HUES48 (cell line): ENCODE data around the gene AOAH.

Source experiments
- H3K27ac ChIP-seq: one replicate; pipeline ENCODE4 v1.7.0; 2013; ENCODE audit warnings: low read depth, low read length, inconsistent platforms
- H3K27me3 ChIP-seq: 2 replicates; pipeline ENCODE4 v1.6.1; 2013; ENCODE audit warnings: mild to moderate bottlenecking, low read length; ENCODE audit not compliant: control insufficient read depth, insufficient read depth
- H3K36me3 ChIP-seq: 2 replicates; pipeline ENCODE4 v1.6.1; 2013; ENCODE audit warnings: low read length; ENCODE audit not compliant: control insufficient read depth, insufficient read depth
- H3K4me1 ChIP-seq: 2 replicates; pipeline ENCODE4 v1.6.1; 2013; ENCODE audit warnings: mild to moderate bottlenecking, low read length; ENCODE audit not compliant: control insufficient read depth, insufficient read depth
- H3K4me3 ChIP-seq: 2 replicates; pipeline ENCODE4 v1.5.1; 2013; ENCODE audit warnings: mild to moderate bottlenecking, low read depth, low read length
- H3K9ac ChIP-seq: 2 replicates; pipeline ENCODE4 v1.6.1; 2013; ENCODE audit warnings: mild to moderate bottlenecking, low read depth, low read length, moderate library complexity
- H3K9me3 ChIP-seq: 2 replicates; pipeline ENCODE4 v1.6.1; 2013; ENCODE audit warnings: low read length; ENCODE audit not compliant: control insufficient read depth, insufficient read depth

AOAH gene

DNA sequence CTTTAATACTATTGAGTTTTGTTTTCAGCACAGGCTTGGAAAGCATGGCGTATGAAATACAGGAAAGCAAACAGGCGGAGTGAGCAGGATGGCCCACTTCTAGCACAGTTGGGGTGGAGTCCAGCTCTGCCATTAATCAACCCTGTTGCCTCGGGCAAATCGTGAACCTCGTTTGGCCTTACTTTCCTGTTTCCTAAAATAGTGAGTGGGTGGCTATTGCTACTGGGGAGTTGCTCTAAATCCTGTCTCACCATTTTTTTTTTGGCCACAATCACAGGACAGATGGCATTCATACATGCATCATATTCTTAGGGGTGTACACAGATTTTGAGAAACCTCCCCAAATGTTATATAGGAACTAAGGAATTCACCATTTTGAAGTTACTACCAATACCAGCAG is 176.9 kb downstream of the AOAH start:
- Histone ChIP-seq H3K9ac (no peak overlapping the region), H3K9me3 (no peaks in the 10 kb centered on the region), H3K36me3 (no peaks in the 10 kb centered on the region), H3K4me1 (peaks cover 4% of the 10 kb centered on the region; the same call in 1 of the 2 replicates), H3K27ac (no peak overlapping the region), H3K27me3 (no peaks in the 10 kb centered on the region), H3K4me3 (no peak overlapping the region)

DNA sequence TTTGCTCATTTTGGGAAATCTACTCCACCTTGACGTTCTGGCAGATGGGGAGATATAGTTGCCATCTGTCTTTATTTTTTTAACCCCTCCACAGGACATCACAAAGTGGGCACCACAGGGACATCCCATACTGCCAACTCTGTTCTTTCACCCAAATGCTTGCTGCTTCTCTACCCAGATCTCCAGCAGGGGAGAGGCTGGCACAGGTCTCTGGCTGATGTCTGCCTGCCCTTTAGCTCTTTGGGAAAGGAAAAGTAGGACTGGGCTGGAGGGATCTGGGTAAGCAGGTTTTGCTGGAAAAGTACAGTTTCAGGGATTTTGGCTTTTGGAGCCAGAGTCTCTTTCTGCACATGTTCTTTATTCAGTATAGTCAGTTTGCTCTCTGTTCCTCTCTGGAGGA is 178.0 kb downstream of the AOAH start:
- Histone ChIP-seq H3K9me3 (no peaks in the 10 kb centered on the region), H3K36me3 (no peaks in the 10 kb centered on the region), H3K27ac (no peak overlapping the region), H3K27me3 (no peaks in the 10 kb centered on the region), H3K4me1 (peaks cover 4% of the 10 kb centered on the region; the same call in 1 of the 2 replicates), H3K9ac (no peak overlapping the region), H3K4me3 (no peak overlapping the region)

GRCh38 chr7:36545291-36545690 is 179.0 kb downstream of the AOAH start:
- Histone ChIP-seq H3K9me3 (no peaks in the 10 kb centered on the region), H3K27me3 (no peaks in the 10 kb centered on the region), H3K27ac (no peak overlapping the region), H3K4me3 (no peak overlapping the region), H3K9ac (no peak overlapping the region), H3K36me3 (no peaks in the 10 kb centered on the region), H3K4me1 (peaks cover 4% of the 10 kb centered on the region; the same call in 1 of the 2 replicates)

- Histone ChIP-seq H3K27me3 (no peaks in the 10 kb centered on the region; the same call in 1 of the 2 replicates), H3K27ac (no peak overlapping the region), H3K4me1 (no peaks in the 10 kb centered on the region), H3K9ac (no peak overlapping the region), H3K4me3 (no peak overlapping the region), H3K36me3 (no peaks in the 10 kb centered on the region), H3K9me3 (no peaks in the 10 kb centered on the region)
Observed at GRCh38 chr7:36538126-36538525, 186.2 kb downstream of the AOAH start.

DNA sequence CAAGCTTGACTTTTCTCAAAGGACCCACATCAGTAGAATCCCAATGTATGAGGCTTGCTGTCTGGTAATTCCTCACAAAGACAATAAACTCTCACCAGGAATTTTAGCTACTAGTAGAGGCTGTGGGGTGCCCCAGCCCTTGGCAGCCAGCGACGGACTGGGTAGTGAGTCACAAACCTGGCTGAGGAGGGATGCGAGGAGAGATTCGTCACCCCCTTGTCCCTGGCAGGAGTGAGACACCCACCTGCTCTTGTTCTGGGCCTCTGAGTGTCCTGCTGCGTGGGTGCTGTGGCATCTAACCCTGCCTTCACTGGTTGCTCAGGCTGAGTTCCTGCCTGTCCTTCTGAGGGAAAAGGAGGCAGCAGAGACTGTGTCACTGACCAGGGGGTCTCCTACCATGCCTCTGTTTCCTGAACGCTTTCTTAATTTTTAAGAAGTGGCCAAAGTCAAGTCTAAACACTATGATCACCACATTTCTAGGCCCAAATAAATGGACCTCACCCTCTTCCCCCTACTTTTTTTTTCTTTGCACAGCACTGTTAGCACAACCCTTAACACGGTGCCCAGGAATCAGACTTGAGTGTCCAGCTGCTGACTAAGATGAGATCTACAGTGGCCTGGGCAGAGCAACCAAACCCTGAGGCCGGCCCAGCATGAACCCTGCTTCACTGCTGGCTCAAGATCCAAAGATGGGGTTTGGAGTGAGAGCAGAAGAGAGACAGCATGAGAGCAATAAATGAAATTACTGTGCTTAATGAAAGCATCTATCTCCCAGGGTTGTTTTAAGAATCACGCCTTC is 188.2 kb downstream of the AOAH start:
- Histone ChIP-seq H3K27me3 (no peaks in the 10 kb centered on the region; the same call in 1 of the 2 replicates), H3K9ac (no peak overlapping the region), H3K36me3 (no peaks in the 10 kb centered on the region), H3K4me1 (no peaks in the 10 kb centered on the region), H3K4me3 (no peak overlapping the region), H3K9me3 (no peaks in the 10 kb centered on the region), H3K27ac (no peak overlapping the region)

DNA sequence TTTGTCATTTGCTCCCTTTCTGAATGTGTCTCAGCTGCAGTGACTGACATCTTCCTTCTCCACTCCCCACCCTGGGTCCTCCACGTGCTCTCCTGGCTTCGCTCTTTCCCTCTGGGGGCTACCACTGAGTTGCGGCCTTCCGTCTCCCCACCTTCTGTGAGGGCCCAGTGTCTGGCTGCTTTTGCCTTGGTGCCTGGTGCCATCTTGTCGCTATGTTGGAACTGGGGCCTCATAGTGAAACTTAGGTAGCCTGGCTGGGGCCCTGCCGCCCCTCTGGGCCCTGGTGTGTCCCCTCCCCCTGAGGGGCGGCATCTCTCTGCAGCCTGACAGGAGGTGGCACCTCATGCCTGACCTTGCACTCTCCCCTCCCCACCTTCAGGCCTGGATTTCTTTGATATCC is 190.6 kb downstream of the AOAH start:
- no peaks in the 10 kb centered on the region for H3K9me3 ChIP-seq
- no peaks in the 10 kb centered on the region; the same call in 1 of the 2 replicates for H3K27me3 ChIP-seq
- no peak overlapping the region for H3K9ac ChIP-seq
- H3K36me3 ChIP-seq: no peaks in the 10 kb centered on the region
- H3K4me3 ChIP-seq: no peak overlapping the region
- H3K27ac ChIP-seq: no peak overlapping the region
- no peaks in the 10 kb centered on the region for H3K4me1 ChIP-seq

- Histone ChIP-seq H3K27ac (no peak overlapping the region), H3K9ac (no peak overlapping the region), H3K36me3 (no peaks in the 10 kb centered on the region), H3K4me1 (no peaks in the 10 kb centered on the region), H3K9me3 (no peaks in the 10 kb centered on the region), H3K4me3 (no peak overlapping the region), H3K27me3 (no peaks in the 10 kb centered on the region; the same call in 1 of the 2 replicates)
Observed at GRCh38 chr7:36532981-36533499, 191.3 kb downstream of the AOAH start.

- Histone ChIP-seq H3K36me3 (no peaks in the 10 kb centered on the region), H3K9me3 (no peaks in the 10 kb centered on the region), H3K4me3 (no peak overlapping the region), H3K4me1 (no peaks in the 10 kb centered on the region; the same call in 1 of the 2 replicates), H3K27ac (no peak overlapping the region), H3K27me3 (no peaks in the 10 kb centered on the region; the same call in 1 of the 2 replicates), H3K9ac (no peak overlapping the region)
Observed at GRCh38 chr7:36531951-36532350, 192.3 kb downstream of the AOAH start.

DNA sequence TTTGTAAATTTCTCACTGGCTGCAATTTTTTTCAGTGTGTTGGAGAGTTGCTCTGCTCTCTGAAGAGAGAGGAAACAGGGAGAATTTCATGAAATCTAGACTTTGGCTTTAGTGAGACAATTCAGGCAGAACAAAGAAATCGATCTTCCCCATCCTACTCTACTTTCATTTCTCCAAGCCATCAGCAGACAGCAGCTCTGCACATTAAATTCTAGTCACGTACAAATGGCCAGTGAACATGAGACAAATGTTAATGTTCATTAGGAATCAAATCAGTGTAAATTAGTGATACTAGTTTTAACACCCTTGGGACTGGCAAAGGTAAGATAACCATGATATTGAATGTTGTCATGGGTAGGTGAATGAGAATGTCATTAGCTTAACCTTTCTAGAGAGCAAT is 193.8 kb downstream of the AOAH start:
- Histone ChIP-seq H3K9me3 (no peaks in the 10 kb centered on the region), H3K36me3 (no peaks in the 10 kb centered on the region), H3K9ac (no peak overlapping the region), H3K4me3 (no peak overlapping the region), H3K4me1 (no peaks in the 10 kb centered on the region; the same call in 1 of the 2 replicates), H3K27ac (no peak overlapping the region), H3K27me3 (no peaks in the 10 kb centered on the region; the same call in 1 of the 2 replicates)

- Histone ChIP-seq H3K36me3 (no peaks in the 10 kb centered on the region), H3K27me3 (no peaks in the 10 kb centered on the region), H3K4me3 (no peak overlapping the region), H3K9me3 (no peaks in the 10 kb centered on the region), H3K27ac (no peak overlapping the region), H3K4me1 (no peaks in the 10 kb centered on the region; the same call in 1 of the 2 replicates), H3K9ac (no peak overlapping the region)
Observed at GRCh38 chr7:36527549-36527913, 196.8 kb downstream of the AOAH start.

DNA sequence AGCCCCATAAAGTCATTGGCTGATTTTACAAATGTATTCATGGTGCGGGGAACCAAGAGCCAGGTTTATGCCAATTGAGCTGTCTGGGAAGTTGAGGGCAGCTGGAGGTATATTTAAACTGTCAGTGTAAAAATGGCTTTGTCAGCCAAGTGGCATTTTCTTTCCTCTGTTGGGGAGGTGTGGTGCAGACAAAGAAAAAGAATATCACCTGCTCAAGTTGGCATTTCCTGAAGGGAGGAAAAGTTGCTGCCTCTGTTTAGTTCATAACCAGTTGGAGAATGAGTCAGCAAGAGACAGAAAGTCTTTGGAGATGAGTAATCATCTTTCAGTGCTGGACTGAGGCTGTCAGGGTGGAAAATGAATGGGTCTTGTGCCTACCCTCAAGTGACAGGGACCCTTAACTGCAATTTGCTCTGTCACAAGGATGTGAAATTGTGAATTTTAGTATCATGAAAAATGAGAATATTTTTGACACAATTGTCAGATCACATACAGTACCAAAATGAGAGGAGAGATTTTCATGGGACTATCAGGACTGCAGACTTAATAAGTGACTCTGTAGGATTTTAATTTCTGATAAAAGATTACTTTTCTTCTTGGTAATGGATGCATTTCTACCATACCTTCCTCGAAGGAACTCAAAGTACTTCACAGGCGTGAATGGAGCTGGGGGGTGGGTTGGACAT is 197.3 kb downstream of the AOAH start:
- H3K9ac ChIP-seq: no peak overlapping the region
- no peak overlapping the region for H3K4me3 ChIP-seq
- H3K9me3 ChIP-seq: no peaks in the 10 kb centered on the region
- H3K27me3 ChIP-seq: no peaks in the 10 kb centered on the region
- no peaks in the 10 kb centered on the region; the same call in 1 of the 2 replicates for H3K4me1 ChIP-seq
- H3K27ac ChIP-seq: no peak overlapping the region
- H3K36me3 ChIP-seq: no peaks in the 10 kb centered on the region
